ENCODE results near the gene PLEK. TPM values are rescaled to one million over a fixed set of nuclear protein-coding genes. Genes with fewer than 3 reads are reported as not detected.

PLEK gene
- total RNA-seq, 1 donor from 2014 or later, result 4.4 TPM

- TF ChIP-seq POLR2A (IDR thresholded peaks at IDR 0.05) (no peak), POLR2AphosphoS5 (IDR thresholded peaks at IDR 0.05; ENCODE audit: insufficient read depth in 1 of 2, low read depth in 1 of 2) (no peak), CTCF (IDR thresholded peaks at IDR 0.05) (no peak)
- no peak overlapping the region for H3K4me3 ChIP-seq
- H3K27ac ChIP-seq, result no peak overlapping the region
- intact Hi-C loops (cut with DNase I), result no loop called here
- no peaks in the 10 kb centered on the region for H3K36me3 ChIP-seq
- no peaks in the 10 kb centered on the region for H3K9me3 ChIP-seq
- H3K27me3 ChIP-seq, result no peaks in the 10 kb centered on the region
- no peaks in the 10 kb centered on the region for H3K4me1 ChIP-seq
- no peak for DNase-seq (ENCODE audit: extremely low spot score in 2 of 2)
Measured at GRCh38 chr2:68351997-68352396, 13.1 kb upstream of the PLEK start.

GRCh38 chr2:68352651-68353391 lies 12.3 kb upstream of the PLEK start:
- H3K4me3 ChIP-seq, result no peak overlapping the region
- H3K27me3 ChIP-seq, result no peaks in the 10 kb centered on the region
- H3K9me3 ChIP-seq, result no peaks in the 10 kb centered on the region
- no peaks in the 10 kb centered on the region for H3K36me3 ChIP-seq
- intact Hi-C loops (cut with DNase I), result no loop called here
- DNase-seq (ENCODE audit: extremely low spot score in 2 of 2), result no peak
- TF ChIP-seq CTCF (IDR thresholded peaks at IDR 0.05), result no peak
- TF ChIP-seq POLR2A (IDR thresholded peaks at IDR 0.05), result no peak
- no peak for TF ChIP-seq POLR2AphosphoS5 (IDR thresholded peaks at IDR 0.05; ENCODE audit: insufficient read depth in 1 of 2, low read depth in 1 of 2)
- no peaks in the 10 kb centered on the region for H3K4me1 ChIP-seq
- H3K27ac ChIP-seq, result no peak overlapping the region

- no peak for DNase-seq (ENCODE audit: extremely low spot score in 2 of 2)
- no peaks in the 10 kb centered on the region for H3K36me3 ChIP-seq
- H3K27ac ChIP-seq, result no peak overlapping the region
- TF ChIP-seq POLR2AphosphoS5 (IDR thresholded peaks at IDR 0.05; ENCODE audit: insufficient read depth in 1 of 2, low read depth in 1 of 2), result no peak
- no peak for TF ChIP-seq CTCF (IDR thresholded peaks at IDR 0.05)
- TF ChIP-seq POLR2A (IDR thresholded peaks at IDR 0.05), result no peak
- intact Hi-C loops (cut with DNase I), result no loop called here
- H3K4me3 ChIP-seq, result no peak overlapping the region
- no peaks in the 10 kb centered on the region for H3K27me3 ChIP-seq
- H3K9me3 ChIP-seq, result no peaks in the 10 kb centered on the region
- H3K4me1 ChIP-seq, result no peaks in the 10 kb centered on the region
Measured at GRCh38 chr2:68356599-68357239, 8.4 kb upstream of the PLEK start.

- Histone ChIP-seq H3K27me3 (no peaks in the 10 kb centered on the region), H3K27ac (no peak overlapping the region), H3K4me1 (no peaks in the 10 kb centered on the region), H3K9me3 (no peaks in the 10 kb centered on the region), H3K4me3 (no peak overlapping the region), H3K36me3 (no peaks in the 10 kb centered on the region)
- no peak for DNase-seq (ENCODE audit: extremely low spot score in 2 of 2)
- intact Hi-C loops (cut with DNase I), result no loop called here
- TF ChIP-seq POLR2AphosphoS5 (IDR thresholded peaks at IDR 0.05; ENCODE audit: insufficient read depth in 1 of 2, low read depth in 1 of 2), result no peak
- peak in 1 of 3 experiments; percentile 31 for TF ChIP-seq CTCF (IDR thresholded peaks at IDR 0.05)
- no peak for TF ChIP-seq POLR2A (IDR thresholded peaks at IDR 0.05)
Measured at GRCh38 chr2:68357605-68358337, 7.3 kb upstream of the PLEK start.

All from vagina (tissue), 2 donors.